Inferior parietal cortex (tissue), 1 donor: ENCODE results near the gene DIMT1.

ENCODE experiments used
- DNase-seq: peaks from one replicate; pipeline ENCODE4 v3.0.0-alpha.2; 2016; ENCODE audit errors: extremely low spot score

Gene DIMT1

GRCh38 chr5:62403411-62404250, at the start of gene DIMT1:
TSS of gene DIMT1 (minus strand) at chr5:62403905. CDS start at chr5:62403772, 133 bp downstream.
- peak; percentile 98 for DNase-seq

DNA sequence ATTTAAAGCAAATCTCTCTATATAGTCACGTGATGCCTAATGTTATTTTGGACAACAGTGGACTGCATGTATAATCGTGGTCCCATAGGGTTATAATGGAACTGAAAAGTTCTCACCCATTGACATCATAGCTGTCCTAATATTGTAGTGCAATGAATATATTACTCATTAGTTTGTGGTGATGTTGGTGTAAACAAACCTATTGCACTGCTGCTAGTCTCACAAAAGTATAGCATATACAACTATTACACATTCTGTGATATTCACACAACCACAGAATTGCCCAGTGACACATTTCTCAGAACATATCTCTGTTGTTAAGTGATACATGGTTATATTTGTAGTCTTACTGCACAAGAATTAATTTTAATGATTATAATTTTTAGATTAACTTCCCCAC, 46.6 kb upstream of the DIMT1 start:
- DNase-seq, result no peak

GRCh38 chr5:62448528-62448927, 44.8 kb upstream of the DIMT1 start:
- DNase-seq, result no peak

DNA sequence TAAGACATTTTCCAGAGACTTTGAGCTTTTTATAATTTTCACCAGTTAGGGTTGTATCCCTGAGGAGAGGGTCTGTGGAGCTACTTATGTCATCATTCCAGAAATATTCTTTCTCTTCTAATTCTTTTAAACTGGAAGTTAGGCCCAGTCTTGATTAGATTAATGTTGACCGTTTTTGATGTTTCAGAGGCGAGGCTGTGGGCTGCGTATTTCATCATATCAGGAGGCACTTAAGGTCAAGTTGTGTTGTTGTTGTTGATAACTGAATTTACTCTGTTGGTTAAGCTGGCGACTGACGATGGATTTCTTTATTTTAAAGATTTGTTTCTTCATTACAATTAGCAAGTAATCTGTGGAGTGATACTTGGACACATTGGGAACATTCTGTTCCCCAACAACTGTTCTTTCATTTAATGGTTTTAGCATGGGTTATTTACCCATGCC, 28.9 kb upstream of the DIMT1 start:
- no peak for DNase-seq

DNA sequence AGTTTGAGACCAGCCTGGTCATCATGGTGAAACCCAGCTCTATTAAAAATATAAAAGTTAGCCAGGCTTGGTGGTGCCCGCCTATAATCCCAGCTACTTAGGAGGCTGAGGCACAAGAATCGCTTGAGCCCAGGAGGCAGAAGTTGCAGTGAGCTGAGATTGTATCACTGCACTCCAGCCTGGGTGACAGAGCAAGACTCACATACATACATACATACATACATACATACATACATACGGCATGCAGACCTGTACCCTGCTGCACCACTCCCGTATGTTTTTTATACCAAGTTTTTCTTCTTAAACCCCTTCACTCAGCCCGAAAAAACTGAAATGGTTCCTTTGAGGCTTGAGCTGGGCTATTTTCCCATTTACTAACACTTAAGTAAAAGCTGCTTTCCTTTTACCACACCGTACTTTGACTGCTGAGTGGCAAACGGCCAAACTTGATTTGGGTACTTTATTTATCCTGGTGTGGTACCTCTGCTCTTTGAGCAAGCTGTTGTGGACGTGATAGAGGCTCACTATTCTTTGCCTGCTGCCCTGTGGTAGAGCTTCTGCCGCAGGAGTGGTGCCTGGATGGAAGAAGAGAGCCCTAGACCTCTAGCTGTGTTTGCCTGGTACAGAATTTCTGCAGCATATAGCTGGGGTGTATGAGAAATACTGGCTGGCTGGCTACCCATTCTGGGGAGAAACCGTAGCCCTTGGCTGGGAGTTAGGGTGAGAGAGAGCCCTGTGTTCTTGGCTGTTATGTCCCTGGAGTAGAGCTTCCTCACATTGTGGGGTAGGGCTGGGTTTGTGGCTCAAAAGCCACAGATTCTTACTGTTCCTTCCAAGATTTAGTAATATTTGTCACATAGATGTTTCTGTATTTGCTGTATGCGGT, 28.3 kb upstream of the DIMT1 start:
- no peak for DNase-seq

GRCh38 chr5:62424763-62425162, 21.1 kb upstream of the DIMT1 start:
- no peak for DNase-seq

- DNase-seq, result no peak
These were observed 17.7 kb upstream of the DIMT1 start for GRCh38 chr5:62421414-62421813.

DNA sequence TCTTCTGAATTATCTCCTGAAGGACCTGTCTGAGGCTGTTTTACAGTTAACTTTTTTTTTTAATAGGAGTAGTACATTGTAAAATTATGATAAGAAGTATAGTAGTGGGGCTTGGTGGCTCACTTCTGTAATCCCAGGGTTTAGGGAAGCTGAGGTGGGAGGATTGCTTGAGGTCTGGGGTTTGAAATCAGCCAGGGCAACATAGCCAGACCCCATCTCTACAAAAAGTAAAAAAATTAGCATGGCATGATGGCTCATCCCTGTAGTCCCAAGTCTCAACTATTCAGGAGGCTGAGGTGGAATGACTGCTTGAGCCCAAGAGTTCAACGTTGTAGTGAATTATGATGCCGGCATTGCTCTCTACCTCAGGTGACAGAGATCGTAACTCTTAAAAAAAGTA, 15.9 kb upstream of the DIMT1 start:
- no peak for DNase-seq

GRCh38 chr5:62418462-62419076, 14.9 kb upstream of the DIMT1 start:
- no peak for DNase-seq

DNA sequence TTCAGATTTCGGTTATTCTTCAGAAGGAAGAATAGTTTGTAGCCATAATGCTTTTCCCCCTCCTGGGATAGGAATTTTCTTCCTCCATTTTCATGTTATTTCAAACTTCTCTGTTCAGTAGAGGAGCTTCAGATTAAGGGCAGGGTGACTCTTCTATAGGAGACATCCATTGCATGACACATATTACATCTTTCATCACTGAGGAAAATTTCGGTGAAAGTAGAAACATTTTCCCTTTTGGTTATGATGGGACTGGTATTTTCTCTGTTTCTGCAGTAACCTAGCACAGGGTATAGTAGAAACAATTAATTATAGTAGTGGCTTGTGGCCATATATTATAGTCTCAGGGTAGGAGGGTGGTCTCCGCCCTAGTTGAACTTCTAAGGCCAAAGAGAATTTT, 10.0 kb upstream of the DIMT1 start:
- no peak for DNase-seq

- peak; percentile 99 for DNase-seq
These were observed 9.0 kb upstream of the DIMT1 start, which contains the start of gene IPO11 for GRCh38 chr5:62412549-62413329. TSS of gene IPO11 (plus strand) at chr5:62412763. CDS start at chr5:62437280, 24,517 bp downstream.

GRCh38 chr5:62395210-62395950, 8.3 kb downstream of the DIMT1 start:
- no peak for DNase-seq

DNA sequence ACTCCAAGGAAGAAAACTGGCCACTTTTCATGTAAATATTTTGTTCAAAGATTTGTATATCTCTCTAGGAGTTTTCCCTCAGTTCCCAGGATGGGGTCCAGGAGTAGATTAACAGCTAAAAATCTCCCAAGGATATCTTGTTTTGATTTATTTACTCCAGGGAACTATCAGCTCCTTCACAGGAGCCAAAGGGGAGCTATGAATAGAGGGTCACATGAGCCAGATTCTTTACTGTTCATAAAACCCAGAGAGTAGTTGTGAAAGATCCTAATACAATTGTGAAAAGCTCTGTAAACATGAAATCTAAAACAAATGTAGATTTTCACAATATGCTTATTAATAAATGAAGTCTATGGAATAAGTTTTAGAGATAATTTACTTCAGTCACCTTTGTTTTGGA, 16.9 kb downstream of the DIMT1 start:
- no peak for DNase-seq

GRCh38 chr5:62385816-62386400, 17.8 kb downstream of the DIMT1 start:
- DNase-seq, result no peak

- DNase-seq, result no peak
These were observed 18.6 kb downstream of the DIMT1 start for GRCh38 chr5:62385131-62385530.

DNA sequence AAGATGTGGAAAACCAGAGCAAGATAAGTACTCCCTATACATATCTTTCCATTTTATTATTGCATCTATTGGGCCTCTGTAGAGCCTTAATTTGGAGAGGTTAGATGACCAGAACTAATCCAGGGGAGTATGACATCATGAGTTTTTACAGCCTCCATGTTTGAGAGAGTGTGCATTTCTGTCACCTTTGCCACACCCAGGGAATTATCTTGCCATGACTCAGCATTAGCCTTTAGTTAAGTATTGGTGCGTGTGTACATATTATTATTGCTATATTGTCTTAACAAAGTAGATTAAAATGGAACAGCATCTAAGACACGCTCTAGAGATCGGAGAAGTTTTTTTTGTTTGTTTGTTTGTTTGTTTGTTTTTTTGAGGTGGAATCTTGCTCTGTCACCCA, 27.6 kb downstream of the DIMT1 start:
- DNase-seq, result no peak

DNA sequence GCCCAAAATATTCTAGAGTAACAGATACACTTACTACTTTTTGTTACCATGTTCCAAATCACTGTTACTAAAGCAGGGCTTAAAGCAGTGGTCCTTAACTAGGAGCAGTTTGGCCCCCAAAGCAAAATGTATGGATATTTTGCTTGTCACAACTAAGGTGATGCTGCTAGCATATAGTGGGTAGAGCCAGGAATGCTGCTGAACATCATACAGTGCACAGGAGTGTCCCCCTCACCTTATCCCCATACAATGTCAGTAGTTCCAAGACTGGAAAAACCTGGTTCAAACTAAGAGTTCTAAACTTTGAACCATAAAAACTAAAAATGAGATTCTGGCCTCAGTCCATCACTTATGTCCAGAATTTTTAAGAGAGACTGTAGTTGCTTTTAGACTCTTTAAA, 28.1 kb downstream of the DIMT1 start:
- DNase-seq, result no peak

DNA sequence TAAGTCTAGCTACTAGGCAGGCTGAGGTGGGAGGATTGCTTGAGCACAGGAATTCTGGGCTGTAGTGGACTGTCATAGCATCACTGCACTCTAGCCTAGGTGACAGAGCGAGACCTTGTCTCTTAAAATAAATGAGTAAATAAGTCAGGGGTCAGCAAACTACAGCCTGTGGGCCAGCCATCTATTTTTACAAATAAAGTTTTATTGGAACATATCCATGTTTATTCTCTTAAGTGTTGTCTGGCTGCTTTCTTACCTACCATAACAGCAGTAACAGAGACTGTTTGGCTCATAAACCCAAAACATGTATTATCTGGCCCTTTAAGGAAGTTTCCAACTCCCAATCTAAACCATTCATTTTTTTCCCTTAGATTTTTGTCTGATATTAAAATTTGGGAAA, 29.6 kb downstream of the DIMT1 start:
- DNase-seq, result no peak

DNA sequence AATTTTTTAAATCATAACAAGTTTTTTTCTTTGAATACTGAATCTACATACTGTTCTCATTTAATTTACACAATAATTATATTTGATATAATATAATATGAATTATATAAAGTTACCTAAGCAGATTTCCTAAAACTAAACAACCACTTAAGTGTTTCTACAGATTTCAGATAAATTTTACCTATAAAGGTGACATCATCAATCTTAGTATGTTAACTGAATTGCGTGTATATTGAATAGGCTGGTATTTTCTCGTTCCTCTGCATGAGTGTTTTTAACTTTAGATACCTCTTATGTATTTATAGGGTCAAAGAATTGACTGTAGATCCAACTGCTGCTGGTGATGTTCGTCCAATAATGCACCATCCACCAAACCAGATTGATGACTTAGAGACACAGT, 30.3 kb downstream of the DIMT1 start:
- no peak for DNase-seq

DNA sequence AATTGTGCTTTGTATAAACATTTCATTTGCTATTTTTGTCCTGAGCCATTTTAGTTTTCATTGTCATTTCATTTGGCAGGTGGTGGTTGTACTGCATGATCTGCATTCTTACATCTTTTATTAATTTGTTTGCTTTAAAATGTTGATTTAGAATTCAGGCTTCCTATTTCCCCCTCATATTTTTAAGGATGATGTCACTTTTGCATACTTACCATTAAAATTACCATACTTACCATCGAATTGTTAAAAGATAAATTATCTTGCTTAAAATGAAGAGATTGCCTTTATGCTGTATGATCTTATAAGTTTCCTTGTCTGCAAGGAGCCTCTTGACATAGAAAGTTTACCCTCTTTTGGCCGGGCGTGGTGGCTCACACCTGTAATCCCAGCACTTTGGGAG, 31.1 kb downstream of the DIMT1 start:
- DNase-seq, result no peak
